Keratinocyte (primary cell): Measurements from ENCODE around the gene FGF12. TPM values are rescaled to one million over a fixed set of nuclear protein-coding genes. Genes with fewer than 3 reads are reported as not detected.
"Not testable (repeated sequence)": the region's sequence is repeated elsewhere in the genome, so short reads cannot be mapped to it uniquely, and the experiment has no call there.

Source experiments
- DNase-seq: peaks from one replicate; pipeline ENCODE4 v3.0.0-alpha.2; 2011; ENCODE audit warnings: low read depth, missing footprints, low spot score
- FAIRE-seq: peaks from 2 replicates; lab custom pipeline; 2011; peaks lifted over from hg19 to GRCh38; lab: Jason Lieb, UNC
- H2AFZ ChIP-seq: 2 replicates; pipeline ENCODE4 v1.6.0; 2012; ENCODE audit warnings: low read length, control low read depth, inconsistent platforms; ENCODE audit not compliant: control insufficient read depth
- H3K27ac ChIP-seq: 2 replicates; pipeline ENCODE4 v1.5.1; 2011; ENCODE audit warnings: low read length; ENCODE audit not compliant: control insufficient read depth, insufficient read depth
- H3K27me3 ChIP-seq: 3 replicates; pipeline ENCODE4 v1.6.0; 2011; ENCODE audit warnings: low read length; ENCODE audit not compliant: control insufficient read depth, insufficient read depth; ENCODE audit errors: extremely low read depth
- H3K36me3 ChIP-seq, 2 experiments: 2 replicates in 1 of 2; 3 replicates in 1 of 2; pipeline ENCODE4 v1.5.1; 2011; ENCODE audit warnings: low read length in 2 of 2, mild to moderate bottlenecking in 1 of 2; ENCODE audit not compliant: control insufficient read depth in 2 of 2, insufficient read depth in 2 of 2; ENCODE audit errors: extremely low read depth in 1 of 2
- H3K4me1 ChIP-seq: 3 replicates; pipeline ENCODE4 v1.5.1; 2011; ENCODE audit warnings: low read length; ENCODE audit not compliant: control insufficient read depth, insufficient read depth; ENCODE audit errors: extremely low read depth
- H3K4me2 ChIP-seq: 3 replicates; pipeline ENCODE4 v1.6.0; 2011; ENCODE audit warnings: low read depth, low read length; ENCODE audit not compliant: control insufficient read depth, insufficient read depth; ENCODE audit errors: extremely low read depth
- H3K4me3 ChIP-seq, 3 experiments: fragments of 200-600 bp in 1 of 3; sonication (generic) in 1 of 3; 2 replicates in 2 of 3; 3 replicates in 1 of 3; pipeline ENCODE4 v1.5.1; 2011 to 2016; ENCODE audit warnings: low read length in 3 of 3, mild to moderate bottlenecking in 3 of 3, control low read depth in 2 of 3, inconsistent platforms in 1 of 3, low read depth in 1 of 3, mixed read lengths in 1 of 3, mixed run types in 1 of 3, moderate library complexity in 1 of 3; ENCODE audit not compliant: control insufficient read depth in 2 of 3, insufficient read depth in 2 of 3; ENCODE audit errors: extremely low read depth in 1 of 3
- H3K79me2 ChIP-seq: 2 replicates; pipeline ENCODE4 v1.6.0; 2012; ENCODE audit warnings: low read length; ENCODE audit not compliant: control insufficient read depth, insufficient read depth
- H3K9ac ChIP-seq: 3 replicates; pipeline ENCODE4 v1.6.0; 2011; ENCODE audit warnings: low read length; ENCODE audit not compliant: control insufficient read depth, insufficient read depth; ENCODE audit errors: extremely low read depth
- H3K9me1 ChIP-seq: 3 replicates; pipeline ENCODE4 v1.6.0; 2011; ENCODE audit warnings: low read length; ENCODE audit not compliant: control insufficient read depth, insufficient read depth; ENCODE audit errors: extremely low read depth
- H3K9me3 ChIP-seq: 2 replicates; pipeline ENCODE4 v1.5.1; 2012; ENCODE audit warnings: low read depth, low read length; ENCODE audit not compliant: control insufficient read depth
- H4K20me1 ChIP-seq: 3 replicates; pipeline ENCODE4 v1.6.0; 2011; ENCODE audit warnings: low read length; ENCODE audit not compliant: control insufficient read depth, insufficient read depth; ENCODE audit errors: extremely low read depth
- CTCF ChIP-seq, 3 experiments: IDR thresholded peaks in 1 of 3; conservative IDR thresholded peaks in 1 of 3; optimal IDR thresholded peaks in 1 of 3; 2 replicates in 2 of 3; 3 replicates in 1 of 3; pipeline versions ENCODE3 to v1.5.1; 2011; ENCODE audit warnings: low read length in 3 of 3, mild to moderate bottlenecking in 3 of 3, moderate library complexity in 2 of 3, control low read depth in 1 of 3, inconsistent platforms in 1 of 3; ENCODE audit not compliant: insufficient read depth in 2 of 3; ENCODE audit errors: extremely low read depth in 1 of 3
- EZH2 ChIP-seq: IDR thresholded peaks from one replicate; pipeline ENCODE4 v1.6.1; 2012; ENCODE audit warnings: inconsistent platforms, mild to moderate bottlenecking, low read length, moderate library complexity
- dilution Hi-C: fragments of 300-500 bp; cut with MboI; formaldehyde crosslinking; loops from one replicate; pipeline ENCODE4 v1.7.0; 2020; ENCODE audit warnings: low sequenced_read_pairs; ENCODE audit not compliant: extremely low pct_ligation_motif_present
- polyA plus RNA-seq, 5 experiments: library from polyadenylated mRNA; depleted of rRNA in 3 of 5; stranded (reverse) in 3 of 5; stranded (forward) in 1 of 5; unstranded in 1 of 5; fragments of >200 nt; gene quantifications; 1 replicate in 1 of 5; 2 replicates in 3 of 5; 3 replicates in 1 of 5; pipeline versions ENCODE4 v1.2.1 to v1.2.3, GENCODE V29; 2011 to 2012; ENCODE audit warnings: missing spikeins in 2 of 5, low read depth in 1 of 5, low replicate concordance in 1 of 5

FGF12 gene
- polyA plus RNA-seq, 1 donor (not counting 4 experiments of a cell fraction or from before 2014, with no cell fraction given) = 4.1 TPM

DNA sequence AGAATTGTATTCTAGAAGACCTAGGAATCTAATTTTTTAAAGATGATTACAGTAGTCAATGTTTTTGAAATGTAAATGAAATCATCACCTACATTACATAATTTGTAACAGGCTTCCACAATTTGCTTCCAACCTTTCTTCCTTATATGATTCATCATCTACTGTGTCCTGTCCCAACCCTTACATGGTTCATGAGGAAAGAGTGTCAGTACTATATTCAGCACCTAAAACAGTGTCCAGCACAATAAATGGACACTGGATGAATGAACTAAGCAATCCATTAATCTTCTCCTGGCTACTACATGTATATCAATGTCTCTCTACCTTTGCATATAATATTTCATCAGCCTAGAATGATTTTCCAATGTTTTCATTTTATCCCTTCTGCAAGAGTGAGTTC, 12.2 kb downstream of the FGF12 start:
- H3K79me2 ChIP-seq = no peaks in the 10 kb centered on the region
- no peaks in the 10 kb centered on the region for H3K9me1 ChIP-seq
- no peak overlapping the region for H3K9ac ChIP-seq
- H3K9me3 ChIP-seq = no peaks in the 10 kb centered on the region
- H3K4me1 ChIP-seq = no peaks in the 10 kb centered on the region
- H3K4me2 ChIP-seq = no peak overlapping the region
- H3K36me3 ChIP-seq = no peaks in the 10 kb centered on the region
- no peak overlapping the region for H3K27ac ChIP-seq
- TF ChIP-seq CTCF (optimal IDR thresholded peaks at IDR 0.05 in 1 of 3, IDR thresholded peaks at IDR 0.05 in 1 of 3, conservative IDR thresholded peaks at IDR 0.05 in 1 of 3; ENCODE audit: extremely low read depth in 1 of 3, insufficient read depth in 2 of 3, low read length in 3 of 3) = no peak
- TF ChIP-seq EZH2 = no peak
- H4K20me1 ChIP-seq = no peaks in the 10 kb centered on the region
- FAIRE-seq = no peak
- H2AFZ ChIP-seq = no peak overlapping the region
- no peaks in the 10 kb centered on the region for H3K27me3 ChIP-seq
- dilution Hi-C loops = no loop called here
- DNase-seq = no peak
- H3K4me3 ChIP-seq = no peak overlapping the region

- H3K27ac ChIP-seq, H4K20me1 ChIP-seq, H3K4me3 ChIP-seq, DNase-seq, FAIRE-seq, H3K4me1 ChIP-seq, dilution Hi-C loops, H2AFZ ChIP-seq, H3K79me2 ChIP-seq, H3K36me3 ChIP-seq, H3K4me2 ChIP-seq, H3K9me3 ChIP-seq, H3K27me3 ChIP-seq, H3K9ac ChIP-seq, H3K9me1 ChIP-seq: not testable (repeated sequence)
Measured at GRCh38 chr3:192711126-192711525, 16.2 kb downstream of the FGF12 start.

- H3K36me3 ChIP-seq = no peaks in the 10 kb centered on the region
- H3K4me2 ChIP-seq = no peak overlapping the region
- no peak for FAIRE-seq
- H3K27ac ChIP-seq = no peak overlapping the region
- H3K9me1 ChIP-seq = no peaks in the 10 kb centered on the region
- dilution Hi-C loops = no loop called here
- H3K4me1 ChIP-seq = no peaks in the 10 kb centered on the region
- H2AFZ ChIP-seq = no peak overlapping the region
- H3K9me3 ChIP-seq = no peaks in the 10 kb centered on the region
- TF ChIP-seq EZH2 (no peak), CTCF (optimal IDR thresholded peaks at IDR 0.05 in 1 of 3, IDR thresholded peaks at IDR 0.05 in 1 of 3, conservative IDR thresholded peaks at IDR 0.05 in 1 of 3; ENCODE audit: extremely low read depth in 1 of 3, insufficient read depth in 2 of 3, low read length in 3 of 3) (no peak)
- no peaks in the 10 kb centered on the region for H3K79me2 ChIP-seq
- H3K27me3 ChIP-seq = no peaks in the 10 kb centered on the region
- no peak overlapping the region for H3K4me3 ChIP-seq
- no peak overlapping the region for H3K9ac ChIP-seq
- no peak for DNase-seq
- H4K20me1 ChIP-seq = no peaks in the 10 kb centered on the region
Measured at GRCh38 chr3:192710366-192710765, 17.0 kb downstream of the FGF12 start.
